Fibroblast of skin of abdomen (primary cell): ENCODE data around the gene GRIP1.

Experiments used
- DNase-seq: peaks from one replicate; pipeline ENCODE4 v3.0.0-alpha.2; 2013

Gene GRIP1

DNA sequence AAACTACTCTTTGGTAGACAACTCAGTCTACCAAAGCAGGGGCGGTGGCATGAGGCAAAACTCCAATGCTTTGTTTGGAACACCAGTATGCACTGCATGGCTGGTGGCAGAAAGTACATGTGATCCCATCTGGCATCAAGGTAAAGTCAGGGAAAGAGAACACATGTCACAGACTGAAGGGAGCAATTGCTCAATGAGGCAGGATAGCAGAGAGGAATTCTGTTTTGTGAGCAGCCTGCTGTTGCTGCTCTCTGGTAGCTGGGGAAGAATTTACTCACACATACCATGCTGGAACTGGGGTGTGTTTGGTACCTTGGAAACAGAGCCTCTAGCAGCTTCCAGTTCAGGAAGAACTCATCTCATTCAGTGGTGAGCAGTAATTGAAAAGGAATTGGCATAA lies 291.8 kb downstream of the GRIP1 start:
- DNase-seq: no peak

DNA sequence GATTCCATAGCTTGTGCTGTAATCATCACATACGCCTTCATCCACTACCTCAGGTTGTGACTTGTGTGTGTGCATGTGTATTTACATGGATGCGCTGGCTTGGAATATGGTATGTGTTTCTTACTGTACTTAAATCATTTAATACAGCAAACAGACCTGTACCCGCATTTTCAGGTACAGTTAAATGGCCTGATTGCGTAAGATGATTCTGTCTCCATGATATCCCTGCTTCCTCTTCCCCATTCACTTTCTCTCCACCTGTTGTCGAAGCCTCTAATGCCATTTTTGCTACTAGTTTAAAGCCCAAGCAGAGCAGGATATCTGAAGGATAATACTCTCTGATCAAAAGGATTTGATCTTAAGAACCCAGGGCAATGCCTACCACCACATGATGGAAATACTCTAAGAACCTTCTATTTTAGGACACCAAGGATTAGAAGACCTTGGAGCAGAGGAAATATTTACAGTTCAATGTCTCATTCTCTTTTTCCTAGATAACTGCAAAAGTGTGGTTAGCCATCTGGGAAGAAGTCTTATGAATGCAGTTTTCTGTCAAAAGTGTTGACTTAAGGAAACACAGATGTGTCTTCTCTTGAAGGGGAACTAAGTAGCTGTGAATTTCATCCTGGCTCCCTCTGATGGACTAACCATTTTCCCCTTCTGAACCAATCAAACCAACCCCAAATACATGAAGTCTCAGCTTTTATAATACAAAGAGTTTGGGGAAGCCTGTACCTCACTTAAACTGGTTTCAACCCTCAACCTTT lies 297.9 kb downstream of the GRIP1 start:
- DNase-seq: no peak

DNA sequence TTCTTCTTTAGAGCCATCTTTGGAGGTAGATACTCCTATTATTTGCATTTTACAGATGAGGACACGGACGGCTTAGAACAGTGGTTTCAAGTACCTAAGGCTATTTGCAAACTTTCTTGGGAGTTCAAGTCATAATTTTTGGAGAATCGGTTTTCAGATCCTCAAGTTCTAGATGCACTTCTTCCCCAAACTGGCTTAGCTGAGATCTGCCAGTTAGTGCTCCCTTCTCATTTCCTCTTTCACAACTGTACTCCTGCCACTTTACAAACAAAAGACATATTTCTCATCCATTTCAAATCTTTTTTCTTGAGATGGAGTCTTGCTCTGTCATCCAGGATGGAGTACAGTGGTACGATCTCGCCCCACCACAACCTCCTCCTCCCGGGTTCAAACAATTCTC lies 299.3 kb downstream of the GRIP1 start:
- DNase-seq: no peak

DNA sequence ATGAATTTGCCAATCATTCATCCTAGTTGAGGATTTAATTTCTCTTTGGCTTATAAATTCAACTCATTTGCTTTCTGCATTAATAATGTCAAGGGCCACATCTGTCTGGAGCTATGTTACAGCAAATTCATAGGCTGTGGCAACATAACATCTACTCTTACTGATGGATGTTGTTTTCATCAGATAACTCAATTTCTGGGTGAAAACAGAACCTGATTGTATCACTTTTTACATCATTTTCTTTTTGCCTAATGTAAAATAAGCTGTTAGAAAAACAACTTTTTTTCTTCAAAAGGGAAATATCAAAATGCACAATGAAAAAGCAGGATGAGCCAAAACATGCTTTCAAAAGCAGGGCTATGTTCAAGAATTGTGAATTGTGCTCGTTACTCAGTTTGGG lies 303.3 kb downstream of the GRIP1 start:
- no peak for DNase-seq

DNA sequence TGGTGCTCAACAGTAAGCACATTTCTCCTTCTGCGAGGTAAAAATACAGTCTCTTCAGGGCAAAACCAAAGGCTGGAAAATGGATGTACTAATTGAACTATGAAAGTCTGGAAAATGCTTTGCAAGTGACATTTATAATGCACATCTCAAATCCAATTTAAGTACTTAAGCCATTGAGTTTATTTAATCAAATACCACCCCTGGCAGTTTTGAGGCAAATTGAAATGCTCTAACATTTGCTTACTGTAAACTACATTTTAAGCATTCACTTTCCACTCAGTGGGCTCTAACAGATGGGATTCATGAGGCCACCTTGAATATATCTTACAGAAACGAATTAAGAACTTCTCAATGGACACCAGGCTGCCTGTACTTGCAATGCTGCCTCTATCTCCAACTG lies 306.9 kb downstream of the GRIP1 start:
- no peak for DNase-seq

DNA sequence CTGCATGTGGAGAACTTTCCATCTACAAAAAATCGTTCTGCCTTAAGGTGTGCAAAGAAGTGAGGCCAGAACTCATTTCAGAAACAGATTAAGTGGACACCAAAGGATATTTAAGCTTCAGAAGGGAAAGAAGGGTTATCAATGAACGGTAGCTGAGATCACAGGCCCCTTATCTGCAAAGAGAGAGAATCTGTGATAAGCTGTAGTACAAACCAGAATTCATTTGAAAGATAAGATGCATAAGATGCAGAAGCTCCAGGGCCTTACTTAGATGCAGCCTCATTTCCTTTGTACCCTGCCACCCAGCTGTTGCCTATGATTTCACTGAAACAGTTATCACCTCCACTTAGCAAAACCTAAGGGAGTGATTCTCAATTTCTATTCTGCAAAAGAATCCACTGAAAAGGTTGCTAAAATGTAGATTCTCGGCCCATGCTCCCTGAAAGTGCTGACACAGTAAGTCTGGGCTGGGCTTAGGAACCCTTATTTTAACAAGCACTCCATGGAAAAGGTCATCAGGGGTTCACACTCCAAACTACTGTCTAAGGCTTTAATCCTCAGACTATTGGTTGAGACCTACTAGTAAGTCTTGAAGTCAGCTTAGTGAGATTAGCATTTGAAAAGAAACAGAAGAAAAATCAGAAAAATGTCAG lies 311.7 kb downstream of the GRIP1 start:
- no peak for DNase-seq

DNA sequence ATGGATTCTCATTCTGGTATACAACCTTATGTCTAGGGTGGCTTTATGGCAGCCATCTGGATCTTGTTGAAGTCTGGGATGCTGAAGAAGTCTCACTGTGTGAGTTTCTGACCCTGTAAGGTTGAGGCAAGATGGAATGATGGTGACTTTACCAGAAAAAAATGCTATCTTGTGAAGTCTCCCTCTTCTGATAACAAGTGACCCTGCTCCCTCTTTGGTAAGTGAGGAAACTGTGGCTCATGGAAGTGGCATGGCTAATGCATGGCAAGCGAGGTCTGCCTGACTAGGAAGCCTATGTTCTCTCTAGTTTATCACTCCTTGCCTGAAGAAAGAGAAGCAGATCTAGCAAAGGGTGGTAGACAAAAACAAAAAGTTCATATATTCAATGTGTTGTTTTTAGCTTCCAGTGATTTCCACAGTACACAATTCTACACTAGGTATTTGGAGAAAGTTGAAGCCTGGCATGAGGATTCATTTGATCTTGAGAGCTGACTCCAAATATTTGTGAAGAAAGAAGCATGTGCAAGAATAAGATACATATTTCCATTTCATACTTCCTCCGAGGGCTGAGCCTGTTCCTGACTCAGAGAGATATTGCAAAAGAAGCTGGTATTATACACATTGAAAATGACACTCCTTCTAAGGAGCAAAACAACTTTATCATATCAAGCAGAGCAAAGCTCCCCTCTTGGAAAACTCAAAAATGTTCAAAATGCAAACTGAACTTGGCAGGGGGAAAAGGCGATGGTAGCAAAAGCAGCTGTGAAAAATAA lies 313.0 kb downstream of the GRIP1 start:
- DNase-seq: no peak

DNA sequence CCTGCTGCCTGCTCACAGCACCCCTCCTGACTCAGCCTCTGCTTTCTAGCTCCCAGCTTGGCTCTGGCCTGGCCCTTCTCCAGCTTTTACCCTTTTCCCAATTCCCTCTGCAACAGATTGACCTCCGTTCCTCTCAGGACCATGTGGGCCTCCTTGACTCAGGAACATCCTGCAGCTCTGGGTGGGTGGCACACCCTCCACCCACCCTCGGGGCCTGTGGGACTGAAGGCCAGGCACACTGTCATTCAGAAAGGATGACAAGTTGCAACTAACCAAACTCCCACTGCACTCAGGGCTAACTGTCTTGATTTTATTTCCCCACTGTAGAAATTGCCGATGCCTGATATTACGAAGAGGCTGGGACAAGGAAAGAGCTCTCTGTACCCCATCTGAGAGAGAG lies 317.2 kb downstream of the GRIP1 start:
- DNase-seq: no peak

DNA sequence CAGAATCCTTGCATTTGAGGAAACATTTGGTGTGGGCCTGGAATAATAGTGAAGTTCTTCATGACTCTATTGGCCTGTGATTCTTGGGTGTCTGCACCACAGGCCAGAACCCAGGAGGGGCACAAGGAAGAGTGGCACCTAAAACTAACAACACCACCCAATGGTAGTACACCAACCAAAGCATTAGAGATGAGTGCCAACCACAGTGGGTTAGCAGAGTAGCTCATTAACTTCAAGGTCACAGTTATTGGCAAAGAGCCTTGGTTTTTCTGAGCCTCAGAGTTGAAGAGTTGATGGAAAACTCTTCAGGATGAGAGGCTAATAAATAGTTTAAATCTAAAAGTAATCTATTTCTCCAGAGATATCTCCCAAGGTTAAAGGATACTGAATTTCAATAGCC lies 319.6 kb downstream of the GRIP1 start:
- DNase-seq: no peak

DNA sequence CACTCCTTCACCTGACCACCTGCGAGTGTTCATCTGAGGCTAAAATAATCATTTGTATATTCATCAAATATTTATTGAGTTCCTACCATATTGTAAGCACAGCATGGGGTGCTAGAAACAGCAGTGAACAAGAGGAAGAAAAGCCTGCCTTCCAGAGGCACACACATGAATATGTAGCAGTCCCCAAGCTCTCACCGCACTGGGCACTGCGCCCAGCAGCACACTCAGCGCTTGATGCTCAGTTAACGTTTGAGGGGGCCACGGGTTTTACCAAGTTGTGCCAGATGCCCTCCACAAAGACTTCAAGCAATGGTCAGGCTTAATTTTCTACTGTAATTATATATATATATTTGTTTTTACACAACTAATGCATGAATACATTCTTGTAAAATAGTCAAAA lies 324.6 kb downstream of the GRIP1 start:
- DNase-seq: no peak

DNA sequence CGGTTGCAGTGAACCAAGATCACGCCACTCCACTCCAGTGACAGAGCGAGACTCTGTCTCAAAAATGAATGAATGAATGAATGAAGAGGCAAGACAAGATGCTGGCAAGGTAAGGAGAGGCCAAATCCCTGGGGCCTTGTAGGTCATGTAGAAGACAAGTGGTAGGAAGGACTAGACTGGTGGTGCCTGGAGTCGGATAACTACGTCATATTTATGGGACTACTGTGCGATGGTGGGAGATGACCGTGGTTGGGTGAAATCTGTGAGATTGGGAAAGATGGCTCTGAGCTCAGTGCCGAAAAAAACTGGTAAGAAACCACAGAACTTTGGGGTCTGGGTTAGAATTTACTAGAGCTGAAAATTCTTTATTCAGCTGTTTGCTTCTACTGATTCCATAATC lies 326.0 kb downstream of the GRIP1 start:
- DNase-seq: no peak

DNA sequence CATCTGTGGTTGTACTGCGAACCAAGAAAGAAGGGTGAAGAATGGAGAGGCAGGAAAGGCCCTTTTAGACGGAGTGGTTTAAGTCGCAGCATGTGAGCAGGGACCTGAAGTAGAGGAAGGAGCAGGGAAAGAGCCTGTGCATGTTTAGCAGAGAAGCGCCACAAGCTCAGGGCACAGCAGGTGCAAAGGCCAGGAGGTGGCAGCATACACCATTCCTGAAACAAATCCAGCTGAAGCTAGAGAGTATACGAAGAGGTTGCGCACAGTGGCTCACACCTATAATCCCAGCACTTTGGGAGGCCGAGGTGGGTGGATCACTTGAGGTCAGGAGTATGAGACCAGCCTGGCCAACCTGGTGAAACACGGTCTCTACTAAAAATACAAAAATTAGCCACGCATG lies 326.7 kb downstream of the GRIP1 start:
- peak; percentile 34 for DNase-seq

DNA sequence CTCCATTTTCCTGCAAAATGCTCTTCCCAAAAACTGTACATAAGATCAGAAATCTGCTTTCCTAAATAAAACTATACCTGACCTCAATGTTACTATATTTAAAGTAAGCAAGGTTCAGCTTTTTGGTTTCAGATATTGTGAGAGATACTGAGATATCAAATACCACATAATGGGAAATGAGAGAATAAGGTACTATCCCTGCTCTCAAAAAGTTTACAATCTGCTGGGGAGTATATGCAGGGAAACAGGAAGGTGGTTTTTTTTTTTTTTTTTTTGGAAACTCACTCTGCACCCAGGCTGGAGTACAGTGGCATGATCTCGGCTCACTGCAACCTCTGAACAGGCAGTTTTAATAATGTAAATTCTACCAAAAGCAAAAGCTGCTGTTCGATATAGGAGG lies 327.6 kb downstream of the GRIP1 start:
- no peak for DNase-seq

DNA sequence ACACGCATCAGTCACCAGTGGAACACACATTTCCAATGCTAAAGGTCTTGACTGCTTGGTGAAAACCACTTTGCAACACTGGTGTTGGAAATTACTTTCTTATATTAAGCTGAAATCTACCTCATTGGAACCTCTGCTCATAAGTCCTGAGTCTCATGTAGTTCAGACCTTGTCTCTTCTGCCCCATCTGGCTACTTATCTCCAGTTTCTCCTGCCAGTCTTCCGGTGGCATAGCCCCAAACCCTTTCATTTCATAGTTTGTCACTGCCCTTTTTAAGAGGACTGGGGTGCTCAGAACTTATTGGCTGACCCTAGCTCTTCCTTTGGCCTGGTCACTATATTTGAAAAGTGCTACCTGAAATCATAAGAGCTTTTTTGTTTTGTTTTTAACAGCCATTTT lies 332.9 kb downstream of the GRIP1 start:
- DNase-seq: no peak

DNA sequence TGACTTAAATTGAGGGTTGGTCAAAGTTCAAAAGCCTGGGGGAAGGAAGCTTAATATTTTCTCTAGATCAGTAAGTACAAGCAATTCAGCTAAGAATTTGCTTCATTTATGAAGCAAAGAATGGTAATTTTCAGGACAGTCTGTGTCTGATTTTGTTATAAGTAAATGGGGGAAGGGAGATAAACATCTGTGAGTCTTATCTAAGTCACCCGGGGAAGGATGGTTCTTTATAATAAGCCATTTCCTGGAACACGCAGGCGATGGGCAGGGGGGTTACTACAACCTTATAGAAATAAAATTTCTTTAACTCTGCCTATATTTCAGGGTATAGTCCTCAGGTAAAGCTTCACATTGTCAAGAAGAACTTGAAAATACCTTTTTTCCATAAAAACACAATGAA lies 333.7 kb downstream of the GRIP1 start:
- no peak for DNase-seq

DNA sequence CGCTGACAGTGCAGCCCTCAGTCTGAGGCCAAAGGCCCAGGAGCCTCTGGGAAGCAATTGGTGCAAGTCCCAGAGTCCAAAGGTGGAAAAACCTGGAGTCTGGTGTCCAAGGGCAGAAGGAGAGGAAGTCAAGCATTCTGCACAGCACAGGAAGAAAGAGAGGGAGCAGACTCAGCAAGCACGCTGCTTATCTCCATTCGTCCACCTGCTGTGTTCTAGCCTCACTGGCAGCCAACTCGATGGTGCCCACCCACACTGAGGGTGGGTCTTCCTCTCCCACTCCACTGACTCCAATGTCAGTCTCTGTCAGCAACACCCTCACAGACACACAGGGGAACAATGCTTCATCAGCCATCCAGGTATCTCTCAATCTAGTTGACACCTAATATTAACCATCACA lies 337.8 kb downstream of the GRIP1 start:
- no peak for DNase-seq

DNA sequence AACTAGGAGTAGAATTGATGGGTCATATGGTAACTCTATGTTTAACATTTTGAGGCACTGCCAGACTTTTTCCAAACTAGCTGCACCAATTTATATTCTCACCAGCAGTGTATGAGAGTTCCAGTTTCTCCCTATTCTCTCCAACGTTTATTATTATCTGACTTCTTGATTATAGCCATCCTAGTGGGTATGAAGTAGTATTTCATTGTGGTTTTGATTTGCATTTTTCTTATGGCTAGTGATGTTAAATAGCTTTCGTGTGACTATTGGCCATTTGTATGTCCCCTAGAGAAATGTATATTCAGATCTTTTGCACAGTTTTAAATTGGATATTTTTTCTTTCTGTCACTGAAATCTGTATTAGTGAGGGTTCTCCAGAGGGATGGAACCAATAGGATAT lies 338.7 kb downstream of the GRIP1 start:
- no peak for DNase-seq

DNA sequence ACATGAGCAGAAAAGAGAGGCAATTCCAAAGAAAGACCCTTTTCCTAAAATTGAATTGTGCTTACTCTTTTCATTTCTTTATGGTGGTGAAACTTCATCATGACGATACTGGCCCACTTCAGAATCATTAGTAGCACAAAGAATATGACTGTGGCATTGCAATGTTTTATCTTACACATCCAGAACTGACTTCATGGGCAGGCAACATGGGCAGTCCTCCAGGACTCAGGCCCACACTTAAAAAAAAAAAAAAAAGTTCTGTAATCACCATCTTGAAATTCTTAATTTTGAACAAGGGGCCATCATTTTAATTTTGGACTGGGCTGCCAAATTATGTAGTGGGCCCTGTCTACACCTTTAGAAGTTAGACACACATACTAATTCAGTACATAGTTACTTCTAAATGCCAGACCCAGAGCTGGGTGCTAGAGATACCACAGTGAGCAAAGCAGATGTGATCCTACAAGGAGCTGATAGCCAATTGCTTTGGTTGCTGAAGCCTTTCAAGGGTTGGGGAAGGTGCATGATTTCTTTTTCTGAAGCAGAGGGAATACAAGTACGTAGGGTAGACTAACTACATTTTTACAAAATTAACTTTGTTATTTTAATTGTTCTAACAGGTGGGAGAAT lies 341.4 kb downstream of the GRIP1 start:
- DNase-seq: no peak

DNA sequence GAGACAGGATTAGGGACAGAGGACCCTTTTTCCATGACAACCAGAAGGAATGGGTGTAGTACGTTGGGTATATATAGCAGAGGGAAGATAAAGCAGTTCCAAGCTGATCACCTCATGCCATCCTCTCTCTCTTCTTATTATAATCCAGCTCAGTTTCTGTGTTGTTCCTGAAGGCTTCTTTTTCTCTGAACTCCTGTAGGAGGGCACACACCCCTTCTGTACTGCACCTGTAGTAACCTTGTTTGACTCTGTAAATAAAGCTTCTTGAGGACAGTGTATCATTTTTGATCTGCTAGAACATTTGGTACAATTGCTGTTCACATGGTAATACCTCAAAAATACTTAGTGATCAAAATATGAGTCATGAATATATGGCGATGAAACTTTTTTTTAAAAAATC lies 343.1 kb downstream of the GRIP1 start:
- no peak for DNase-seq

DNA sequence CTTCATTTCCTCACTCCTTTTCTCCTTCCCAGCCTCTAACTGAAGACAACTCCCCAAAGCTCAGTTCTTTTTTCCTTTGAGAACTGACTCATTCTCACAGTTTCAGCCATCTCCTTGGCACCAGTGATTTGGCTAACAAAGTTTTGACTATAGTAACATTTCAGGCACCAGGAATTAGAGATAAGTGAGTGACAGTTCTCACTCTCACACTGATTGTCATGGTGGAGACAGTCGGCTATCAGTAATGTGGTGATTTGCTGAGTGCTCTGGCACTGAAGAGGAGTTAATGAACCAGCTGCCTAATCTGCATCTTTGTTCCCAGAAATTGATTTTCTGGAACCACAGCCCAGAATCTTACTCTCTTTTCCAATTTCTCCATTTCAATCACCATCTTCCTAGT lies 347.1 kb downstream of the GRIP1 start:
- no peak for DNase-seq

DNA sequence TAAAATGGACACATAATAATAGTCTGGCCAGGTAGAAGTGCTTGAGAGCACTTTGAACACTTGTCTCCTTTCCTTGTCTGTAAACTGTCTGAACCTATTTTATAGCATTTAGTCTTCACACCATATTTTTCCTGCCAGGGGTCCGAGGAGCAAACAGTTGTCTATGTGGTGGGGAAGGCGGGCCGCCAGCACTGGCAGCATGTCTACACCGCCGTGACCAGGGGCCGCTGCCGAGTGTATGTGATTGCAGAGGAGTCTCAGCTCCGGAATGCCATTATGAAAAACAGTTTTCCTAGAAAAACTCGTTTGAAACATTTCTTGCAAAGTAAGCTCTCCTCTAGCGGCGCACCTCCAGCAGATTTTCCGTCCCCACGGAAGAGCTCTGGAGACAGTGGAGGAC lies 347.9 kb downstream of the GRIP1 start:
- DNase-seq: no peak

DNA sequence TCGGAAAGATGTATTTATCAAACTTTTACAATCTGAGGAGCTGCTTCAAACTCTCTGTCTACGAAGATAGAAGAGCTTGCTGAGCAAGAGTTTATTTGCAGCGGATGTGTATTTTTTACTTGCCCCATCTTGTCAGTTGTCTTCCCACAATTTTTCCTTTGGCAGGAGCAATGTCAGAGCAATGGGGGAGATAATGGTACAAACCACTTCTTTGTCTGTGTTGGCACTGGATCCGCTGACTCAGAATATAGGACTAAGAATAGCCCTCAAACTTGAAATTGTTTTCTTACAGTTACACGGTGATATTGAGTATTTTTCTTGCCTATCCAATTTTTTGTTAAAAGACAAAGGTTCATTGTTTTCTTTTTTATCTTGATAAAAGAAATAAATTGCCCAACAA lies 348.9 kb downstream of the GRIP1 start:
- DNase-seq: no peak

DNA sequence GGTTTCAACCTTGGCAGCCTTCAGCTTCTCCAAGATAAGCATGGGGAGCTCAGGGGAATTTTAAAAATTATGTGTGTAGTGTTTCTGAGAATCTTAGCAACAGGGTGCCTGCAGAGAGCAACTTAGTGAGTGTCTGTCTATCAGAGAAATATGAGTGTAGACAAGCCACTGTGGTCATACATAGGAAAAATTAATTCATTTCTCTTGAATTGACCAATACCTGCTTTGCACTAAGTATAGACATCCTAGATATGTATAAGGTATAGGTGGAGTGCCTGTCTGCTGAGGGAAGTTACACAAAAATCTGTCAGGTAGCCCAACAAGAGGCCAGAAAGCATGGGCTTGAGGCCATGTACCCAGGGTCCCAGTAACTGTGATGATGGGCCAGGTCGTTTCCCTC lies 355.9 kb downstream of the GRIP1 start:
- DNase-seq: no peak
